Measurements from ENCODE around the gene TRRAP. TPM values are rescaled to one million over a fixed set of nuclear protein-coding genes. Genes with fewer than 3 reads are reported as not detected.

Gene TRRAP
- total and polyA plus RNA-seq, 2 of the 4 experiments (the other 2 are of a cell fraction) = 12.5 to 18.1 TPM

DNA sequence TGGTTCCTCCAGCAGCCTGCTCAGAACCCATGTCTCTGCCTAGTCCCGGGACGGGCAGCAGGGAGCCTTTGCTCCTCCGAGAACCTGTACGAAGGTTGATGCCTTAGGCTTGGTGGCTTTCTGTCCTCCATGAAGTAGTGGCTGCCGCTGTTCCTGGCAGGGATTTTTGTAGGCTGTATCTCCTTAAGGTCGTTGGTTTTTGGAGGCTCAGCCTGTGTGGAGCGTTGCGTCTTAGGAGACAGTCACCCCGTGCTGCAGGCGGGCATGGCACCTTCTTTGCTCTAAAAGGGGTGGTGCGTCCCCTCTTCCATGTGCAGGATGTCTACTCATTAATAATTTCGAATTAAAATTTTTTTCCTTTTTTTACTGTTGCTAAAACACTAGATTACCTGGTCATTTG, 92.5 kb downstream of the TRRAP start:
- 100% methylated on average over 6 of the region's 12 CpGs; no CpG with 5 or more reads in 1 of the 2 experiments for WGBS, 2 experiments (ENCODE audit: extremely low coverage in 2 of 2, insufficient read length in 1 of 2)
- H3K9me1 ChIP-seq (ENCODE audit: insufficient read depth, low read length) = no peaks in the 10 kb centered on the region; the same call in 1 of the 2 replicates
- no peak overlapping the region for H3K4me2 ChIP-seq (ENCODE audit: low read depth, low read length)
- H4K5ac ChIP-seq (ENCODE audit: low read depth, low read length) = no peak overlapping the region
- no peak overlapping the region for H3K56ac ChIP-seq (ENCODE audit: extremely low read depth, insufficient read depth, low read length)
- H2AFZ ChIP-seq (replicated peaks; ENCODE audit: low read length, poor library complexity) = no peak overlapping the region
- no peak overlapping the region for H3K9ac ChIP-seq (ENCODE audit: low read depth, low read length)
- H3K18ac ChIP-seq (ENCODE audit: low read depth, low read length) = no peak overlapping the region
- H3K79me1 ChIP-seq (ENCODE audit: low read depth in 1 of 2, low read length in 2 of 2) = peaks cover 0 to 2% of the 10 kb centered on the region in 2 experiments; a peak in 1 of 4 replicates
- no peak overlapping the region for H2AK5ac ChIP-seq (ENCODE audit: low read depth, low read length)
- H4K20me1 ChIP-seq (ENCODE audit: insufficient read depth, low read length) = no peaks in the 10 kb centered on the region; the same call in 1 of the 2 replicates
- H2BK20ac ChIP-seq (ENCODE audit: low read depth, low read length) = no peak overlapping the region
- H2AK9ac ChIP-seq (replicated peaks; ENCODE audit: low read depth, low read length, poor library complexity) = no peak overlapping the region
- no peaks in the 10 kb centered on the region for H3K27me3 ChIP-seq (ENCODE audit: control insufficient read depth, insufficient read depth, low read length)
- H2BK5ac ChIP-seq (ENCODE audit: low read depth, low read length, poor library complexity, severe bottlenecking) = no peak overlapping the region
- no peak overlapping the region for H3K27ac ChIP-seq (ENCODE audit: insufficient read depth, low read length)
- no peak for ATAC-seq (ENCODE audit: low read depth)
- ChIA-PET CTCF (no interaction called here), POLR2A (ENCODE audit: unreplicated experiment) (no interaction called here)
- intact Hi-C loops (cut with micrococcal nuclease) (no loop called here), in situ Hi-C loops (cut with MboI; ENCODE audit: low sequenced_read_pairs) (no loop called here), dilution Hi-C loops (cut with HindIII; ENCODE audit: low sequenced_read_pairs, unreplicated experiment) (no loop called here)
- H3K9me3 ChIP-seq (ENCODE audit: control insufficient read depth, insufficient read depth, low read length) = no peaks in the 10 kb centered on the region
- no TSS peak for BruUV-seq (replicated peaks)
- H2BK120ac ChIP-seq (ENCODE audit: low read depth, low read length) = no peak overlapping the region
- no peak overlapping the region for H4K91ac ChIP-seq (ENCODE audit: insufficient read depth, low read depth, low read length)
- no peak overlapping the region for H3K23ac ChIP-seq (ENCODE audit: low read depth, low read length)
- H3K4me1 ChIP-seq (ENCODE audit: control insufficient read depth, insufficient read depth, low read length) = no peaks in the 10 kb centered on the region
- H2BK15ac ChIP-seq (ENCODE audit: low read depth, low read length) = no peak overlapping the region
- TF ChIP-seq CHD1 (IDR thresholded peaks at IDR 0.05; ENCODE audit: low read depth, low read length) (no peak), CEBPB (IDR thresholded peaks at IDR 0.05; ENCODE audit: low read depth, low read length) (no peak), BHLHE40 (IDR thresholded peaks at IDR 0.05; ENCODE audit: low read depth, low read length) (no peak), RCOR1 (IDR thresholded peaks at IDR 0.05; ENCODE audit: insufficient replicate concordance, low read length) (no peak), MAFK (IDR thresholded peaks at IDR 0.05; ENCODE audit: low read depth, low read length) (no peak), RFX5 (IDR thresholded peaks at IDR 0.05; ENCODE audit: low read depth, low read length) (no peak), POLR2A (IDR thresholded peaks at IDR 0.05; ENCODE audit: low read depth, low read length) (no peak)
- TF ChIP-seq, protein P1, sequence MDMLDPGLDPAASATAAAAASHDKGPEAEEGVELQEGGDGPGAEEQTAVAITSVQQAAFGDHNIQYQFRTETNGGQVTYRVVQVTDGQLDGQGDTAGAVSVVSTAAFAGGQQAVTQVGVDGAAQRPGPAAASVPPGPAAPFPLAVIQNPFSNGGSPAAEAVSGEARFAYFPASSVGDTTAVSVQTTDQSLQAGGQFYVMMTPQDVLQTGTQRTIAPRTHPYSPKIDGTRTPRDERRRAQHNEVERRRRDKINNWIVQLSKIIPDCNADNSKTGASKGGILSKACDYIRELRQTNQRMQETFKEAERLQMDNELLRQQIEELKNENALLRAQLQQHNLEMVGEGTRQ (IDR thresholded peaks at IDR 0.05; ENCODE audit: low read depth, low read length) = no peak
- no peak overlapping the region for H3K14ac ChIP-seq (replicated peaks; ENCODE audit: low read depth, low read length)
- DNase-seq = no peak
- H3K36me3 ChIP-seq (ENCODE audit: control insufficient read depth, insufficient read depth, low read length) = peaks cover 72% of the 10 kb centered on the region
- no peak overlapping the region for H3K4me3 ChIP-seq (ENCODE audit: insufficient read depth, low read depth, low read length)
- no peak overlapping the region for H4K8ac ChIP-seq (ENCODE audit: low read depth in 2 of 2, low read length in 2 of 2)
- no peak overlapping the region for H3K4ac ChIP-seq (ENCODE audit: low read depth, low read length)
